ENCODE results near the gene KLHL30. TPM values are rescaled to one million over a fixed set of nuclear protein-coding genes. Genes with fewer than 3 reads are reported as not detected.
A peak's percentile ranks its signal among the peaks of the same experiment; 100 is the strongest.

KLHL30 gene
- total RNA-seq, 1 donor: under 0.01 TPM

DNA sequence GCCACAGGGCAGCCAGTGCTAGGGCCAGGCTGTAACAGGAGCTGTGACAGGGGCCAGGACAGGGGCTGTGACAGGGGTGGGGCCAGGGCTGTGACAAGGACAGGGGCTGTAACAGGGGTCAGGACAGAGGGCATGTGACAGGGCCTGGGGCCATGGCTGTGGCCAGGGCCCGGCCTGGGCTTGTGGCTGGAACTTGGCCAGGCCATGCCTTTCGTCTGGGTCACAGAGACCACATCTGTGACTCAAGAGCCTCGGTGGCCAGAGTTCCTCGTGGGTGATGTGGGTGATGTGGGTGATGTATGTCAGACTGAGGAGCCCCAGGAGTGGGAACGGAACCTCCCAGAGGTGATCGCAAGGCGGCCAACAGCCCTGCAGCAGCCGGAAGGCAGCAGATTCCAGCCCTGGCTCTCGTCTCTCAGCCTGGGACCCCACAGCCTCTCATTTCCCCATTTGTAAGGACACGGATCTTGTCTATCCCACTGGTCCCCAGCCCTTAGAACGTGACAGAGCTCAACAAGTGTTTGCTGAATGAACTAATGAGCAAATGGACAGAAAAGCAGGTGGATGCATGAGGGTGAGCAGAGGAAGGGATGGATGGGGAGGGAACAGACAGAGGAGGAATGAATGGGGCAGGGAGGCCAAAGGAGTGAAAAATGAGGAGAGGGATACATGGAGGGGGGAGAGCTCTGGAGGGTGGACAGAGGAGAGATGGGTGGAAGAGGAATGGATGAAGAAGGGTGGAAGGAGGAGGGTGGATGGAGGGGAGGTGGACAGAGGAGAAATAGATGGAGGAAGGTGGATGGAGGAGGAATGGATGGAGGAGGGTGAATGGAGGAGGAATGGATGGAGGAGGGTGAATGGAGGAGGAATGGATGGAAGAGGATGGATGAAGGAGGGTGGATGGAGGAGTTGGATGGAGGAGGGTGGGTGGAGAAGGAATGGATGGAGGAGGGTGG lies 21.0 kb upstream of the KLHL30 start:
- H3K36me3 ChIP-seq (ENCODE audit: insufficient read depth, low read length): no peaks in the 10 kb centered on the region
- no peaks in the 10 kb centered on the region for H4K20me1 ChIP-seq (ENCODE audit: insufficient read depth, low read length)
- peak; percentile 92 for DNase-seq (ENCODE audit: insufficient read length, low spot score, missing footprints)
- peaks cover 16% of the 10 kb centered on the region for H3K27me3 ChIP-seq (ENCODE audit: insufficient read depth, low read length)
- H3K4me2 ChIP-seq (ENCODE audit: insufficient read depth, low read length): no peak overlapping the region
- TF ChIP-seq, protein P1, sequence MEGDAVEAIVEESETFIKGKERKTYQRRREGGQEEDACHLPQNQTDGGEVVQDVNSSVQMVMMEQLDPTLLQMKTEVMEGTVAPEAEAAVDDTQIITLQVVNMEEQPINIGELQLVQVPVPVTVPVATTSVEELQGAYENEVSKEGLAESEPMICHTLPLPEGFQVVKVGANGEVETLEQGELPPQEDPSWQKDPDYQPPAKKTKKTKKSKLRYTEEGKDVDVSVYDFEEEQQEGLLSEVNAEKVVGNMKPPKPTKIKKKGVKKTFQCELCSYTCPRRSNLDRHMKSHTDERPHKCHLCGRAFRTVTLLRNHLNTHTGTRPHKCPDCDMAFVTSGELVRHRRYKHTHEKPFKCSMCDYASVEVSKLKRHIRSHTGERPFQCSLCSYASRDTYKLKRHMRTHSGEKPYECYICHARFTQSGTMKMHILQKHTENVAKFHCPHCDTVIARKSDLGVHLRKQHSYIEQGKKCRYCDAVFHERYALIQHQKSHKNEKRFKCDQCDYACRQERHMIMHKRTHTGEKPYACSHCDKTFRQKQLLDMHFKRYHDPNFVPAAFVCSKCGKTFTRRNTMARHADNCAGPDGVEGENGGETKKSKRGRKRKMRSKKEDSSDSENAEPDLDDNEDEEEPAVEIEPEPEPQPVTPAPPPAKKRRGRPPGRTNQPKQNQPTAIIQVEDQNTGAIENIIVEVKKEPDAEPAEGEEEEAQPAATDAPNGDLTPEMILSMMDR (IDR thresholded peaks at IDR 0.05; ENCODE audit: extremely low read depth, low read depth, low read length): no peak
- no peak overlapping the region for H3K4me3 ChIP-seq (ENCODE audit: insufficient read depth, low read length)
- no peak overlapping the region for H2AFZ ChIP-seq (ENCODE audit: low read length)
- H3K27ac ChIP-seq (ENCODE audit: low read depth, low read length): no peak overlapping the region
- H3K4me1 ChIP-seq (ENCODE audit: insufficient read depth, low read length): peaks cover 7% of the 10 kb centered on the region
- peaks cover 6% of the 10 kb centered on the region for H3K9me3 ChIP-seq (ENCODE audit: low read depth, low read length)
- H3K79me2 ChIP-seq (ENCODE audit: insufficient read depth, low read length): no peaks in the 10 kb centered on the region

DNA sequence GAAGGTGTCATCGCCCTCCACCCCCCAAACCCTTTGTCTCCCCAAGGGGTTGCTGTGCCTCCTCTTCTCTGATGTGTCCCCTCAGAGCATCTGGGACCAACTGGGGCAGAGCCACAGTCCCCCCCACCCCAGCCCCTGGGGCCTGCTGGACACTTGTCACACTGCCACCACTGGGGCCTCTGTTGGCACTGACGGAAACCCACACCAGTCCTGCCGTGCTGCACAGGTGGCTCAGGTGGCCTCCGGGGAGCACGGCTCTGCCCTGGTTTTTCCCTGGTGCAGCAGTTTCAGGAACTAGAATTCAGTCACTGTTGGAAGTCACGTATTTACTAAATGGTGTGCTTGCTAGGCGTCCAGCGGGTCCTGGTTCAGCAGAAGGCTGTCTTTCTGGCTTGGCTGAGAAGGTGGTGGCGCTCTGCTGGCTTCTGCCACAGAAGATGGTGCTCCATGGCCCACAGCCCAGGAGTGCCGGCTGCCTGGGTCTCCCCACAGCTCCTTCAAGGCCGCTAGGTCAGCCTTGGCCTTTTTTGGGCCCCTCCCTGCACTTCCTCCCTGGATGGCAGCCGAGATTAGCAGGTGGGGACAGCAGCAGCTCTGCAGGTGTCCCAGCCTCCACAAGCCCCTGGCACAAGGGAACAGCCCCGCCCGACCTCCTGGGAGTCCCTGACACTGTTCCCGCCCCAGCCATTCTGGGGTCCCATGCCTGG lies 18.6 kb upstream of the KLHL30 start:
- Histone ChIP-seq H2AFZ (ENCODE audit: low read length) (no peak overlapping the region), H3K27ac (ENCODE audit: low read depth, low read length) (no peak overlapping the region), H3K4me1 (ENCODE audit: insufficient read depth, low read length) (peaks cover 7% of the 10 kb centered on the region), H3K79me2 (ENCODE audit: insufficient read depth, low read length) (no peaks in the 10 kb centered on the region), H3K4me3 (ENCODE audit: insufficient read depth, low read length) (no peak overlapping the region), H3K9me3 (ENCODE audit: low read depth, low read length) (no peaks in the 10 kb centered on the region), H3K4me2 (ENCODE audit: insufficient read depth, low read length) (no peak overlapping the region), H3K27me3 (ENCODE audit: insufficient read depth, low read length) (peaks cover 16% of the 10 kb centered on the region), H4K20me1 (ENCODE audit: insufficient read depth, low read length) (no peaks in the 10 kb centered on the region), H3K36me3 (ENCODE audit: insufficient read depth, low read length) (no peaks in the 10 kb centered on the region)
- peak; percentile 72 for DNase-seq (ENCODE audit: insufficient read length, low spot score, missing footprints)
- TF ChIP-seq, protein P1 (IDR thresholded peaks at IDR 0.05; ENCODE audit: extremely low read depth, low read depth, low read length): no peak

DNA sequence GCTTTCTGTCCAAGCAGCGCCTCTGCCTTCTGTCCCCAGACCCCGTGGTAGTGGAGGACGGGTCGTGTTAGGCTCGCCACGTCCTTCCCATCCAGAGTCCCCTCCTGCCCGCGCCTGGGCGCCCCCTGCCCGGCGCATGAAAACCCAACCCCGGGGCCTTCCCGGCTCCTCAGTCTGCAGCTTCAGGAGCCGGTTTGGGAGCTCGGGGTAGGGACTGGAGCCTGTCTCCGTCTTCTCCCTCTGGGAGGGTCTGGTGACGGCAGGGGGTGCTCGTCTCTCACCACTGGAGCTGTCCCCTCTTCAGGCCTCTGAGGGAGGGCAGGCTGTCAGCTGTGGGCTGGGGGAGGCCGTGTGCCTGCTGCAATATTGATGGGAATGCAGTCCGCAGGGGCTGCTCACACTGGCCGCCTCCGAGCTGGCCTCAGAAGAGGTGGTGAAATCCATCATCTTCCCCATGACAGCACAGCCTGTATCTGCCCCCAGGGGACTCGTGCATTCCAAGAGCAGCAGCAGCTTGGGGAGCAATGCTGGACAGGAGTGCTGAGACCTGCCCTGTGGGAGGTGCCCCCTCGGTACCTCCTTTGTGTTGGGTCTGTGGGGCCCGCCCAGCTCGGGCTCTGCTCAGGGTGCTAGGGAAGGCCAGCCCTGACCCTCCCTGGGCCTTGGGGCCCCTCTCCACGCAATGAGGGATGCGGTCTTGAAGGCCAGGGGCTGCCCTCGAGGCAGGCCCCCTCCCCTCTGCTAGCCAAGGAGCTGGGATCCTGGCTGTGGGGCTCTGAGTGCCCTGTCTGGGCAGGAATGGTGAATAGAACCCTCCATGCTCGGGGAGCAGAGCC lies 17.8 kb upstream of the KLHL30 start:
- H4K20me1 ChIP-seq (ENCODE audit: insufficient read depth, low read length): no peaks in the 10 kb centered on the region
- H2AFZ ChIP-seq (ENCODE audit: low read length): no peak overlapping the region
- TF ChIP-seq, protein P1 (IDR thresholded peaks at IDR 0.05; ENCODE audit: extremely low read depth, low read depth, low read length): no peak
- H3K27me3 ChIP-seq (ENCODE audit: insufficient read depth, low read length): peaks cover 16% of the 10 kb centered on the region
- no peaks in the 10 kb centered on the region for H3K79me2 ChIP-seq (ENCODE audit: insufficient read depth, low read length)
- H3K4me1 ChIP-seq (ENCODE audit: insufficient read depth, low read length): peaks cover 7% of the 10 kb centered on the region
- H3K4me2 ChIP-seq (ENCODE audit: insufficient read depth, low read length): no peak overlapping the region
- DNase-seq (ENCODE audit: insufficient read length, low spot score, missing footprints): peak; percentile 85
- no peaks in the 10 kb centered on the region for H3K9me3 ChIP-seq (ENCODE audit: low read depth, low read length)
- H3K4me3 ChIP-seq (ENCODE audit: insufficient read depth, low read length): no peak overlapping the region
- no peaks in the 10 kb centered on the region for H3K36me3 ChIP-seq (ENCODE audit: insufficient read depth, low read length)
- no peak overlapping the region for H3K27ac ChIP-seq (ENCODE audit: low read depth, low read length)
